ENCODE data around the gene CDC40. TPM values are rescaled to one million over a fixed set of nuclear protein-coding genes. Genes with fewer than 3 reads are reported as not detected.

The CDC40 gene
- total RNA-seq, 1 donor, result 27.5 TPM

GRCh38 chr6:110250058-110250457, 69.8 kb downstream of the CDC40 start:
- Histone ChIP-seq H4K20me1 (ENCODE audit: insufficient read depth, low read length) (no peaks in the 10 kb centered on the region), H3K9me3 (ENCODE audit: low read depth, low read length) (no peaks in the 10 kb centered on the region), H3K36me3 (ENCODE audit: insufficient read depth, low read length) (no peaks in the 10 kb centered on the region), H2AFZ (ENCODE audit: low read length) (no peak overlapping the region), H3K4me1 (ENCODE audit: insufficient read depth, low read length) (no peaks in the 10 kb centered on the region), H3K27me3 (ENCODE audit: insufficient read depth, low read length) (no peaks in the 10 kb centered on the region), H3K4me2 (ENCODE audit: insufficient read depth, low read length) (no peak overlapping the region), H3K27ac (ENCODE audit: low read depth, low read length) (no peak overlapping the region), H3K79me2 (ENCODE audit: insufficient read depth, low read length) (no peaks in the 10 kb centered on the region), H3K4me3 (ENCODE audit: insufficient read depth, low read length) (no peak overlapping the region)
- no peak for TF ChIP-seq CTCF (IDR thresholded peaks at IDR 0.05; ENCODE audit: extremely low read depth, low read depth, low read length)
- no peak for DNase-seq (ENCODE audit: insufficient read length, low spot score, missing footprints)

GRCh38 chr6:110250838-110251237, 70.6 kb downstream of the CDC40 start:
- Histone ChIP-seq H3K9me3 (ENCODE audit: low read depth, low read length) (no peaks in the 10 kb centered on the region), H3K79me2 (ENCODE audit: insufficient read depth, low read length) (no peaks in the 10 kb centered on the region), H3K4me3 (ENCODE audit: insufficient read depth, low read length) (no peak overlapping the region), H3K4me2 (ENCODE audit: insufficient read depth, low read length) (no peak overlapping the region), H2AFZ (ENCODE audit: low read length) (no peak overlapping the region), H3K36me3 (ENCODE audit: insufficient read depth, low read length) (no peaks in the 10 kb centered on the region), H4K20me1 (ENCODE audit: insufficient read depth, low read length) (no peaks in the 10 kb centered on the region), H3K27ac (ENCODE audit: low read depth, low read length) (no peak overlapping the region), H3K4me1 (ENCODE audit: insufficient read depth, low read length) (no peaks in the 10 kb centered on the region), H3K27me3 (ENCODE audit: insufficient read depth, low read length) (no peaks in the 10 kb centered on the region)
- no peak for TF ChIP-seq CTCF (IDR thresholded peaks at IDR 0.05; ENCODE audit: extremely low read depth, low read depth, low read length)
- DNase-seq (ENCODE audit: insufficient read length, low spot score, missing footprints), result no peak

GRCh38 chr6:110255211-110255750, 75.1 kb downstream of the CDC40 start:
- Histone ChIP-seq H3K79me2 (ENCODE audit: insufficient read depth, low read length) (no peaks in the 10 kb centered on the region), H2AFZ (ENCODE audit: low read length) (no peak overlapping the region), H3K27me3 (ENCODE audit: insufficient read depth, low read length) (no peaks in the 10 kb centered on the region), H3K4me3 (ENCODE audit: insufficient read depth, low read length) (no peak overlapping the region), H3K9me3 (ENCODE audit: low read depth, low read length) (no peaks in the 10 kb centered on the region), H3K27ac (ENCODE audit: low read depth, low read length) (no peak overlapping the region), H3K4me2 (ENCODE audit: insufficient read depth, low read length) (no peak overlapping the region), H3K4me1 (ENCODE audit: insufficient read depth, low read length) (no peaks in the 10 kb centered on the region), H4K20me1 (ENCODE audit: insufficient read depth, low read length) (no peaks in the 10 kb centered on the region), H3K36me3 (ENCODE audit: insufficient read depth, low read length) (no peaks in the 10 kb centered on the region)
- TF ChIP-seq CTCF (IDR thresholded peaks at IDR 0.05; ENCODE audit: extremely low read depth, low read depth, low read length), result no peak
- DNase-seq (ENCODE audit: insufficient read length, low spot score, missing footprints), result peak; percentile 58

DNA sequence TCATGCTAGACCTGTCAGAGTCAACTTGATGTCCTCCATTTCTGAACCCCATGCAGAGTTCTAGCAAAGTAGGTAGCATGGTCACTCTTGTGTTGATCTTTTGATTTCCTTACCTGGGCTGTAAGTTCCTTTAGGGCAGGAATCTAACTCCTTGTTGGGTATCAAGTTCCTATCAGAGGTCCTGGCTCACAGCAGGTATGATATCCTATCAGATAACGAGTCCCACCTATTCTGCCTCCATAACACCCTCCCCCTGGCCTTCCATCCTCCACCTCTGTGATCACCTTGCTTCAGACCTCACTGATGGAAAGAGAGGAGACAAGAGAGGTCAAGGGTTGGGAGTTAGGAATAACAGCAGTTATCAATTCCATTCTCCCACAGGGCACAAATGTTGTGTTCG, 76.1 kb downstream of the CDC40 start:
- H3K9me3 ChIP-seq (ENCODE audit: low read depth, low read length), result no peaks in the 10 kb centered on the region
- no peaks in the 10 kb centered on the region for H3K36me3 ChIP-seq (ENCODE audit: insufficient read depth, low read length)
- peak; percentile 37 for DNase-seq (ENCODE audit: insufficient read length, low spot score, missing footprints)
- H2AFZ ChIP-seq (ENCODE audit: low read length), result no peak overlapping the region
- TF ChIP-seq CTCF (IDR thresholded peaks at IDR 0.05; ENCODE audit: extremely low read depth, low read depth, low read length), result no peak
- no peak overlapping the region for H3K27ac ChIP-seq (ENCODE audit: low read depth, low read length)
- H3K79me2 ChIP-seq (ENCODE audit: insufficient read depth, low read length), result no peaks in the 10 kb centered on the region
- H3K4me3 ChIP-seq (ENCODE audit: insufficient read depth, low read length), result no peak overlapping the region
- H3K4me1 ChIP-seq (ENCODE audit: insufficient read depth, low read length), result no peaks in the 10 kb centered on the region
- no peaks in the 10 kb centered on the region for H4K20me1 ChIP-seq (ENCODE audit: insufficient read depth, low read length)
- no peak overlapping the region for H3K4me2 ChIP-seq (ENCODE audit: insufficient read depth, low read length)
- no peaks in the 10 kb centered on the region for H3K27me3 ChIP-seq (ENCODE audit: insufficient read depth, low read length)
